ENCODE data around the gene FXR2. TPM values are rescaled to one million over a fixed set of nuclear protein-coding genes. Genes with fewer than 3 reads are reported as not detected.

FXR2 gene
- total RNA-seq, 1 donor from 2014 or later = 19.3 TPM

- TF ChIP-seq CTCF (IDR thresholded peaks at IDR 0.05) = no peak
- H3K4me1 ChIP-seq = peaks cover 0 to 15% of the 10 kb centered on the region in 2 donors
- H3K36me3 ChIP-seq = peaks cover 54 to 55% of the 10 kb centered on the region in 2 donors
- H3K4me3 ChIP-seq = no peak overlapping the region
- no peak for DNase-seq (ENCODE audit: low spot score in 2 of 2)
- no peaks in the 10 kb centered on the region for H3K9me3 ChIP-seq
- H3K27me3 ChIP-seq = no peaks in the 10 kb centered on the region
- no peak overlapping the region for H3K27ac ChIP-seq
- intact Hi-C loops (cut with DNase I) = loop anchor here (5.0 kb wide), 2 partner anchors 267 to 318 kb away; partner anchors contain the start of genes CTDNEP1 and ELP5
Measured at GRCh38 chr17:7570351-7570750, 44.3 kb downstream of the FXR2 start.

GRCh38 chr17:7569571-7569970 lies 45.1 kb downstream of the FXR2 start:
- Histone ChIP-seq H3K27ac (no peak overlapping the region), H3K4me1 (peaks cover 0 to 12% of the 10 kb centered on the region in 2 donors), H3K27me3 (no peaks in the 10 kb centered on the region), H3K9me3 (no peaks in the 10 kb centered on the region), H3K4me3 (no peak overlapping the region), H3K36me3 (peaks cover 54 to 55% of the 10 kb centered on the region in 2 donors)
- no peak for TF ChIP-seq CTCF (IDR thresholded peaks at IDR 0.05)
- intact Hi-C loops (cut with DNase I) = no loop called here
- DNase-seq (ENCODE audit: low spot score in 2 of 2) = no peak

- H3K4me3 ChIP-seq = peak overlapping the region in 1 of 2 donors; percentile 92
- no peaks in the 10 kb centered on the region for H3K9me3 ChIP-seq
- intact Hi-C loops (cut with DNase I) = no loop called here
- peaks cover 44 to 46% of the 10 kb centered on the region in 2 donors for H3K36me3 ChIP-seq
- no peak overlapping the region for H3K27ac ChIP-seq
- no peak for TF ChIP-seq CTCF (IDR thresholded peaks at IDR 0.05)
- DNase-seq (ENCODE audit: low spot score in 2 of 2) = no peak
- no peaks in the 10 kb centered on the region for H3K27me3 ChIP-seq
- peaks cover 39 to 49% of the 10 kb centered on the region in 2 donors for H3K4me1 ChIP-seq
Measured at GRCh38 chr17:7563115-7563869, 51.4 kb downstream of the FXR2 start.

- TF ChIP-seq CTCF (IDR thresholded peaks at IDR 0.05) = no peak
- no peaks in the 10 kb centered on the region for H3K27me3 ChIP-seq
- H3K4me3 ChIP-seq = peak overlapping the region; percentile 67 to 92
- intact Hi-C loops (cut with DNase I) = no loop called here
- H3K4me1 ChIP-seq = peaks cover 39 to 56% of the 10 kb centered on the region in 2 donors
- no peaks in the 10 kb centered on the region for H3K9me3 ChIP-seq
- peak overlapping the region; percentile 90 to 97 for H3K27ac ChIP-seq
- H3K36me3 ChIP-seq = peaks cover 39 to 41% of the 10 kb centered on the region in 2 donors
- DNase-seq (ENCODE audit: low spot score in 2 of 2) = no peak
Measured at GRCh38 chr17:7562208-7562605, 52.5 kb downstream of the FXR2 start.

- TF ChIP-seq CTCF (IDR thresholded peaks at IDR 0.05) = no peak
- peak within 1 kb of the TSS; percentile 90 to 97 for H3K27ac ChIP-seq
- peaks cover 34 to 36% of the 10 kb centered on the region in 2 donors for H3K36me3 ChIP-seq
- H3K4me3 ChIP-seq = peak within 1 kb of the TSS; percentile 67 to 92
- no peaks in the 10 kb centered on the region for H3K9me3 ChIP-seq
- H3K4me1 ChIP-seq = peaks cover 39 to 56% of the 10 kb centered on the region in 2 donors
- peak; percentile 54 to 94 for DNase-seq (ENCODE audit: low spot score in 2 of 2)
- intact Hi-C loops (cut with DNase I) = loop anchor here (1.0 to 2.0 kb wide), 7 partner anchors 11 to 209 kb away; partner anchors contain the start of genes KCTD11, POLR2A, TMEM256 and TNFSF12
- H3K27me3 ChIP-seq = no peaks in the 10 kb centered on the region
Measured at GRCh38 chr17:7561589-7562207, 53.0 kb downstream of the FXR2 start, which contains the start of gene SENP3. Gene SENP3, plus strand, starts transcription at chr17:7561919. Its CDS starts 1,158 bp downstream, at chr17:7563077.

Data from ascending aorta (tissue), 2 donors.